ENCODE measurements around the gene SPIN1. TPM values are rescaled to one million over a fixed set of nuclear protein-coding genes. Genes with fewer than 3 reads are reported as not detected.

The SPIN1 gene
- total and polyA plus RNA-seq, 2 of the 8 experiments (the other 6 are each of a cell fraction or from before 2014, with no cell fraction given) = 69.9 to 139 TPM

DNA sequence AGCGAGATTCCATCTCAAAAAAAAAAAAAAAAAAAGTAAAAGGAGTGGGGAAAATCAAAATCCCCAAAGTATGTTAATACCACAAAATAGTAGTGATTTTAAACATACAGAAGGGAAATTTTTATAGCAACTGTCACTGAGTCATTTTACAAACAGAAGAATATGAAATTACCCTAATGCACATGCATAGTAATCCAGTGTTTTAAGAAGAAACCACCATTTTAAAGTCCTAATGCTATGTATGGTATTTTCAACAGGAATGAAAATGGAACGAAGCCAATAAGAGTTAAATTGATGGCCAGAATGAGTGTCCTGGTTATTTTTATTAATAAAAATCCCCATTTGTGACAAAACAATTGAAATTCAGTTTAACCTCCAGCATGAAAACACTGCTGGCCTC is 120.1 kb downstream of the SPIN1 start:
- H3K56ac ChIP-seq (replicated peaks; ENCODE audit: insufficient read length, low read depth, low read length) = no peak overlapping the region
- no peak overlapping the region for H2BK15ac ChIP-seq (ENCODE audit: low read length)
- no peak overlapping the region for H3K27ac ChIP-seq (ENCODE audit: low read depth, low read length)
- no peak overlapping the region for H2BK120ac ChIP-seq (replicated peaks; ENCODE audit: low read depth, low read length)
- H3K14ac ChIP-seq (ENCODE audit: insufficient read length) = no peak overlapping the region
- ChIA-PET CTCF (ENCODE audit: partially characterized antibody) (no interaction called here), POLR2A (ENCODE audit: partially characterized antibody) (no interaction called here)
- H3K79me1 ChIP-seq (ENCODE audit: low read depth, low read length) = no peaks in the 10 kb centered on the region; the same call in 1 of the 2 replicates
- WGBS, 2 experiments (ENCODE audit: extremely low coverage in 1 of 2, insufficient coverage in 1 of 2, insufficient read length in 1 of 2, insufficient replicate concordance in 2 of 2, low coverage in 1 of 2, low lambda C conversion rate in 2 of 2, missing lambda C conversion rate in 1 of 2) = 97% methylated on average over 1 of the region's 2 CpGs; no CpG with 5 or more reads in 1 of the 2 experiments
- H3K36me3 ChIP-seq (ENCODE audit: control insufficient read depth in 2 of 4, insufficient read depth in 4 of 4, low read length in 3 of 4) = no peaks in the 10 kb centered on the region; a peak in 1 of 8 replicates
- peaks cover 0 to 4% of the 10 kb centered on the region in 2 experiments for H4K20me1 ChIP-seq (replicated peaks in 1 of 2; ENCODE audit: control insufficient read depth in 1 of 2, insufficient read depth in 2 of 2, low read length in 2 of 2)
- H3K23me2 ChIP-seq (ENCODE audit: low read depth, low read length) = peaks cover 4% of the 10 kb centered on the region; the same call in 1 of the 2 replicates
- no peak overlapping the region for H3K9ac ChIP-seq (replicated peaks in 1 of 4; ENCODE audit: extremely low read depth in 1 of 4, low read depth in 3 of 4, low read length in 3 of 4)
- H3K4me1 ChIP-seq (replicated peaks in 1 of 4; ENCODE audit: control insufficient read depth in 3 of 4, insufficient read depth in 4 of 4, low read length in 3 of 4) = peaks cover 0 to 4% (median 0%) of the 10 kb centered on the region in 4 experiments; a peak in 2 of 7 replicates
- no peak for FAIRE-seq
- H3K79me2 ChIP-seq (ENCODE audit: control insufficient read depth in 1 of 2, insufficient read depth in 2 of 2, low read length in 2 of 2) = no peaks in the 10 kb centered on the region
- H4K91ac ChIP-seq (replicated peaks; ENCODE audit: insufficient read length, low read length) = no peak overlapping the region
- no peaks in the 10 kb centered on the region; a peak in 1 of 7 replicates for H3K27me3 ChIP-seq (replicated peaks in 1 of 4; ENCODE audit: control insufficient read depth in 3 of 4, extremely low read depth in 1 of 4, insufficient read depth in 3 of 4, low read length in 3 of 4)
- H3K18ac ChIP-seq (ENCODE audit: extremely low read depth, low read length) = no peak overlapping the region
- no peak overlapping the region for H2BK20ac ChIP-seq (ENCODE audit: low read length)
- H2BK12ac ChIP-seq (ENCODE audit: low read depth, low read length) = no peak overlapping the region
- no peak overlapping the region for H2AK5ac ChIP-seq (ENCODE audit: low read depth, low read length)
- no peak overlapping the region for H2AFZ ChIP-seq (ENCODE audit: low read length)
- H4K8ac ChIP-seq (ENCODE audit: extremely low read depth, insufficient read depth, low read length) = no peak overlapping the region
- H3K23ac ChIP-seq (ENCODE audit: insufficient read length) = no peak overlapping the region
- no peak overlapping the region for H3K4ac ChIP-seq (replicated peaks; ENCODE audit: insufficient read length, low read depth, low read length)
- H4K5ac ChIP-seq (ENCODE audit: insufficient read length, low read depth, low read length) = no peak overlapping the region
- H2BK5ac ChIP-seq (ENCODE audit: low read depth, low read length) = no peak overlapping the region
- peaks cover 4 to 5% of the 10 kb centered on the region in 2 experiments; a peak in 2 of 4 replicates for H3K9me3 ChIP-seq (ENCODE audit: insufficient read depth in 2 of 2, low read depth in 1 of 2, low read length in 1 of 2)
- no peak overlapping the region for H3K4me3 ChIP-seq (ENCODE audit: extremely low read depth in 1 of 4, insufficient read depth in 2 of 4, low read depth in 3 of 4, low read length in 4 of 4)
- DNase-seq (ENCODE audit: low read depth in 1 of 2, low spot score in 2 of 2) = no peak
- H3K4me2 ChIP-seq (ENCODE audit: insufficient read depth in 1 of 2, low read depth in 2 of 2, low read length in 2 of 2) = no peak overlapping the region
- TF ChIP-seq ZNF274 (IDR thresholded peaks at IDR 0.05; ENCODE audit: borderline replicate concordance, extremely low read depth, low read length) = no peak
- no peak for TF ChIP-seq YY1 (IDR thresholded peaks at IDR 0.05; ENCODE audit: low read depth, low read length)
- TF ChIP-seq RBBP5 (IDR thresholded peaks at IDR 0.05; ENCODE audit: borderline replicate concordance, low read depth, low read length) = no peak
